PC-3 (cell line): ENCODE data around the gene RAP1GAP.

Experiments
- CTCF ChIP-seq: fragments of 300-600 bp; sonication (generic); conservative IDR thresholded peaks from 2 replicates; pipeline ENCODE4 v1.5.1; 2017; ENCODE audit warnings: antibody characterized with exemption, low read depth, mild to moderate bottlenecking, low read length
- EZH2 ChIP-seq: fragments of 300-600 bp; sonication (generic); IDR thresholded peaks from one replicate; pipeline ENCODE4 v1.6.1; 2017; ENCODE audit warnings: antibody characterized with exemption, mild to moderate bottlenecking, low read length; ENCODE audit not compliant: unreplicated experiment

DNA sequence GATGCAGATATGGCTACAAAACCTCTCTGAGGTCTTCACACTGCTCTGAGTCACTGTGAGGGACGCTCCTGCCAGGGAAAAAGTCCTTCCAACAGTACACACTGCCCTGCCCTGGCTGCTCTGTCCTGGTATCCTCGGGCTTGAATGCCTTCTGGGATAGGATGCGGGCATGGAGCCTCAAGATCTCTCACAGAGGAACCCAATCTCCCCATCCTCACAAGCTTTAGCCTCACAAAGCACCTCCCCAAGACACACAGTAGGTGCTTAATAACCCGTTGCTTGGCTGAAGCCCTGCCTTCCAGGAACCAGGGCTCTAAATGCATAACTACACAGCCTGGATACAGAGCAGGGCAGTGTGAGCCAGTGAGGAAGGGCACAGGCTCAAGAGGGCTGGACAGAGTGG lies 9.2 kb downstream of the RAP1GAP start:
- TF ChIP-seq CTCF (no peak), EZH2 (no peak)
